ENCODE results near the gene FAM222B.
"Not testable (repeated sequence)": the region's sequence is repeated elsewhere in the genome, so short reads cannot be mapped to it uniquely, and the experiment has no call there.

FAM222B gene

DNA sequence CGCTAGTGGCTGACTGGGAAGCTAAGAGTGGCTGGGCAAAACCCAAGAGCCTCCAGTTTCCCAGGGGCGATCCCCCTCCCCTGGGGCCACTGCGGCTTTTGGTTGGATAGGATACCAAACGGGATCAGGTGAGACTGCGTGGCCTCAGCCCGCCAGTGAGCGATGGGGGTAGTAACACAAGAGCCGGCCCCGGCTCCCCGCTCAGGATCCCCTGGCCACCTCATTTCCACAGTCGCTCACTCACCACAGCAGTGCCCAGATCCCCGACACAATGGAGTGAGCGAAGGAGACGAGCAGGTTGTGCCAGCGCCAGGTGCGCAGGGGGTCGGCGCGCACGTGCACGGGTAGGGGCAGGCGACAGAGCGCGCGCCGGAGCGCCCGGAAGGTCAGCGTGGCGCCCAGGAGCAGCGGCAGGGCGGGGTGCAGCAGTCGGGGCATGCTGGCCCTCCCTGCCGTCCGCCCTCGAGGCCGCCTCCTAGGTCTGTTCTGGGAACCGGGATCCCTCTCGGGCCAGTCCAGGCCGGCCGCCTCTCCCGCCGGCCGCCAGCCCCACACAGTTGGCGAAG is 116.8 kb downstream of the FAM222B start:
- DNase-seq = peak; percentile 31

DNA sequence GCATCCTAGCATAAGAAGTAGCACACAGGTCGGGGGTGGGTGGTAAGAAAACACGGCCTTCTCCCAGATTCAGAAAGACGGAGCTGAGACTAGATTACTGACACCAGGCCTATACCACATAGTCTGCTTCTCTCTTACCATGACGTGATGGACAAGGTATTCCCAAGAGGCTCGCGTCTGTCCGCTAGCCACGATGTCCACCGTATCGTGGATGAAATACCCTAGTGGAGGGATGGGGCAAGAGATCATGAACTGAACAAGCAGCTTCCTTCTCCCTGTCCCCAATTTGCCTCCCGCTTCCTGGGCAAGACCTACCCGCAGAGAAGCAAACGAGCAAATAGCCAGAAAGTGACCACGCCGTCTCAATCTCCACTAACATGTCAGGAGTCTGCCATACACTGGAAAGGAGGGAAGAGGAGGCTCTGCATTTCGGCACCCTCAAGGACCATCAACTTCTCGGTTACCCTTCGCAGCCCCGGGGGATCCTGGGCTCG is 117.4 kb downstream of the FAM222B start:
- no peak for DNase-seq

DNA sequence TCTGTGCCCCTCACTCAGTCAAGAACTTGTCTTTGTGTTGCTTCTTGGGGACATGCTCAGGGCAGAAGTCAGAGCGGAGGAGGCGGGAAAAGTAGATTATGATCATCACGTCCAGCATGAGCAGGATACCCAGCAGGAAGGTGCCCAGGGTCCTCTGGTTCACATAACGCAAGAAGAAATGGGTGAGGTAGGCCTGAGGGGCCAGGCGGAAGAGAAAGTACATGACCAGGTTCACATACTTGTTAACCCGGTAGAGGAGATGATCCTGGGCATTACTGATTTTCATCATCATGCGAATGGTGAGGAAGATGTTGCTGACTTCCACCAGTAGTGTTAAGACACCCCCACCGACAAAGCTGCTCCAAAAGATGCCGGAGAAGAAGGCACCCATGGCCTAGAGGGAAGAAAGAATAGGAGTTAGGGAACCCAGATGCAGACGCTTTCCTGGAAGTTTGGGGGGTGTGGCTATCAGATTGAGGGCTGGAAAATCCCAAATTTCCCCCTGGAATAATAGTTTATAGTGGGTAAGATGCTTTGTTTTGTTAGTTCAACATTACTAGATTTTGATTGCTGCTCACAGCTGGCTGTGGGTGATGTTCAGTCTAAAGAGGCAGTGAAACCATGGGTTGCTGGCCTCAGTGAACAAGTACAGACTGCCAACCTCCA is 118.0 kb downstream of the FAM222B start:
- no peak for DNase-seq

DNA sequence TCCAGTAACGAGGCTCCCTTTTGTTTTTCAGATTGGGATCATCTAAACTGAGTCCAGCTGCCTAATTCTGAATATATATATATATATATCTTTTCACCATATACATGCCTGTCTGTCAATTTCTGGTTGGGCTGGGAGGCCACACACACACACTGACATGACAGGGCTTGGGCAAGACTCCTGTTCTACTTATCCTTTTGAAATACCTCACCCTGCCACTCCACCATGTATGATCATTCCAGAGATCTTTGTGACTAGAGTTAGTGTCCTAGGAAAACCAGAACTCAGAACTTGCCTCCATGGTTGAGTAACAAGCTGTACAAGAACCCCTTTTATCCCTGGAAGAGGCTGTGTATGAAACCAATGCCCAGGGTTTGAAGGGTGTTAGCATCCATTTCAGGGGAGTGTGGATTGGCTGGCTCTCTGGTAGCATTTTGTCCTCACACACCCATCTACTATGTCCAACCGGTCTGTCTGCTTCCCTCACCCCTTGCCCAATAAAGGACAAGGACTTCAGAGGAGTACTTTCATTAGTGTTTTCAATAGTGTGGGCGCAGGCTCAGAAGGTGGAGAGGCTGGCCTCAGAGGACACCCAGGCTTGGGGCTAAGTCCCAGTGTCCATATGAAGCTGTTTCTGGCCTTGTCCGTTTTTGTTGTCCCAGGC is 118.6 kb downstream of the FAM222B start:
- not testable (repeated sequence) for DNase-seq

DNA sequence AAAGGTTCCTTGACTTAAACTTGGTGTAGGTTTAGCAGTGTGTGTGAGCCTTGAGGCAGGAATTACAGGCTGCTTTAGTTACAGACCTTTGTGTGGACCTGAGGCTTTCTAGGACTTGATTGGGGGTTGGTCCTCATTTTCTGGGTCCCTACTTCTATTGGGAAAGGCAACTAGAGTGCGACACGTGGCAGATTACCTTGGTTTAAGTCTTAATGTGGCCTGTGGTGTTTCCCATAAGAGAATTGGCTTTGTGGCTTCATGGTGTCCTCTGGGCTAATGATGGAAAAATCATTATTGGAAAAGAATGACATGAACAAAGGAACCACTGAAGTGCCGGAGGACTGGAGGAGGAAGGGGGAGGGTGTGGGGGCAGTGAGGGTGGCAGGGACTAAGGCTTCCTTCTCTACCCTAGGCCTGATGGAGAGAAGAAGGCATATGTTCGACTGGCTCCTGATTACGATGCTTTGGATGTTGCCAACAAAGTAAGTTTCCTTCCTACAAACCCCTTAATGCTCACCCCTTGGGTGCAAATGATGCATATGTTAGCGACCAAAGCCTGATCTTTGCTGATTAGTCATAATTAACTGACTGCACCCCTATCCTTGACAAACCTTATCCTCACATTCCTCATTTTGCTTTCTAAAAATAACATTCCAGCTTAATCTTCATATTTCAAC is 119.3 kb downstream of the FAM222B start:
- no peak for DNase-seq

DNA sequence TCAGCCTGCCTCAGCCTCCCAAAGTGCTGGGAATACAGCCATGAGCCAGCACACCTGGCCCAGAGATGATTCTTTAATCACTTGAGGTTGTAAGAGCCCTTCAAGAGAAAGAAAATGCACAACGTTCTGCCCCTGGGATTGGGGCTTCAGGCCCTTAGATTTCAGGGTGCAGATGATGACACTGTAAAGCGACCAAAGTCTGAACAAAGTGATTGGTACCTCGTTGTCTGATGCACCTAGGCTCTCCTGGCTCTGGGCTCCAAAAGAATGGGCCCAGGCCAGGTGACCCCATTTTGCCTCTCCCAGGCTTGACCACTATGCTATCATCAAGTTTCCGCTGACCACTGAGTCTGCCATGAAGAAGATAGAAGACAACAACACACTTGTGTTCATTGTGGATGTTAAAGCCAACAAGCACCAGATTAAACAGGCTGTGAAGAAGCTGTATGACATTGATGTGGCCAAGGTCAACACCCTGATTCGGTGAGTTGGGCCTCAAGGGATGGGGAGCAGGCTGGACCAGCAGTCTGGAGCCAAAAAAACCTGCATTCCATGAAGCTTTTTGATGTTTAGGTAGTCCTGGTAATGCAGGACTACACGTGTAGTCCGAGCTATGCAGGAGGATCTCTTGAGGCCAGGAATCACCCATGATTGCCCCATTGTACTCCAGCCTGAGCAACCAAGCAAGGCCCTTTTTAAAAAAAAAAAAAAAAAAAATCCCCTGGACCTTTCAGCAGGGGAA is 120.0 kb downstream of the FAM222B start:
- no peak for DNase-seq

DNA sequence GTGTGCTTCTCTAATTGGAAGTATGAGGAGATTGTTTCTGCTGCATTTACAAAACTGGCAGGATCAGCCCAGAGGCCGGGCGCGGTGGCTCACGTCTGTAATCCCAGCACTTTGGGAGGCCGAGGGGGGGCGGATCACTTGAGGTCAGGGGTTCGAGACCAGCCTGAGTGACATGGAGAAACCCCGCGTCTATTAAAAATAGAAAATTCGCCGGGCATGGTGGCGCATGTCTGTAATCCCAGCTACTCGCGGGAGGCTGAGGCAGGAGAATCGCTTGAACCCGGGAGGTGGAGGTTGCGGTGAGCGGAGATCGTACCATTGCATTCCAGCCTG is 121.6 kb downstream of the FAM222B start:
- DNase-seq = not testable (repeated sequence)

DNA sequence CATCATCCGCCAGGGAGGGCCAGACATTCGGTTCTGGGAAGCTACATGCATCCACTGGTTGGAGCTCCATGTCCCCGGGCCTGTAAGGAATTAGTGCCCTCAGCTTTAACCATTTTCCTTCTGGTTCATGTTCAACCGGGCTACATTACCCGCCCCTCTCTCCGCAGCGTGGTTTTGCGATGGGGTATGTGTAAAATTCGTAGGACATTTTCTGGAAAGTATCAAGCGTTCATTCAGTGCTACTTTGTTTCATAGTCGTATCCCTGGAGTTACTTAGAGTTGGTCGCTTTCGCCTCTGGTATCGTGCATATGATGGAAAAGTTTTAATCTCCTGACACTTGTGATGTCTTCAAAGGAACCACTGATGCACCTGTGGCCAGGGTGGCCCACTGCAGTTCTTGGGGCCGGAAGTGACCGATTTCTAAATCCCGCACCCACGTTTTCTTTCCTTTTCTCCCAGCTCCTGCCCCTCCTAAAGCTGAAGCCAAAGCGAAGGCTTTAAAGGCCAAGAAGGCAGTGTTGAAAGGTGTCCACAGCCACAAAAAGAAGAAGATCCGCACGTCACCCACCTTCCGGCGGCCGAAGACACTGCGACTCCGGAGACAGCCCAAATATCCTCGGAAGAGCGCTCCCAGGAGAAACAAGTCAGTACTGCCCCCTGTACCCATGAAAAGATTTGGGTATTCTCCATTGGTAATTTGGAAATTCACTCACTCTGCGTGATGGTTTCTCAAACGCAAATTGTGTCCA is 122.2 kb downstream of the FAM222B start:
- DNase-seq = peak; percentile 36

DNA sequence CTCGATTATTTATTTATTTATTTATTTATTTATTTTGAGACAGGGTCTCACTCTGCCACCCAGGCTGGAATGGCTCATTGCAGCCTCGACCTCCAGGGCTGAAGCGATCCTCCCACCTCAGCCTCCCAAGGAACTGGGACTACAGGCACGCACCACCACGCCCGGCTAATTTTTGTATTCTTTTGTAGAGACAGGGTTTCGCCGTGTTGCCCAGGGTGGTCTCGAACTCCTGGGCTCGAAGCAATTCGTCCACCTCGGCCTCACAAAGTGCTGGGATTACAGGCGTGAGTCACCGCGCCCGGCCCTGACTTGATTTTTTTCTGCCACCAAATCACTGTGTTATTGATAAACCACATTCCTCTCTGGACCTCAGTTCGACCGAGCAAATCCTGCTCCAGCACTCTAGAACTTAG is 123.6 kb downstream of the FAM222B start:
- no peak for DNase-seq

DNA sequence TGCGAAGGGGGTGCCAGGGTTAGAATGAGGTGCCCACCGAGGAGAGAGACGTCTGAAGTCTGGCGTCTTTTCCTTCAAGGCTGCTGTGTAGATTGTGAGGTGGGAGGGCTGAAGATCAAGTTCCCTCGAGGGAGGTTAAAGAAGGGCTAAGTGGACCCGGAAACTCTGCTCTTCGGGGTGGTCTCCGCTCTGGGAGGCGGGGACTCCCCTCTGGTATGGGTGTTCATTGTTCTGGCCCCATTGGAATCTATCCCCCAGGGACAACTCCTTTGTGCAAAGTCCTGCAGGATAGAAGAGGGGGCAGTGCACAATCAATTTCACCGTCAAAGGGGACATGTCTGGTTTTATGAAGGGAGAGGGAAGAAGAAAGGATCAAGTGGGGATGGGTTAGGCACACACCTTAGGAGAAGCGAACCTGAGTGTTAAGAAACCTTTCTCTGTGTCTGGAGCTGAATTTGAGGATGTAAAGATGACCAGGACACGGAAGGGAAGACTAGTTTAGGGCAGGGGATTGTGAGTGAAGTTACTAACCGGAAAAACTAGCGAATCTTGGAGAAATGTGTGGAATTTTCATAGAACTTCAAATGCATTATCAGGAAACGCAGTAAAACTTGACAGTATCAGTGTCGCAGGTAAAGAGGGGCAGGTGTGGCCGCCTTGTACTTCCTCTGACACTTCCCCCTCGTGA is 124.1 kb downstream of the FAM222B start:
- DNase-seq = no peak

DNA sequence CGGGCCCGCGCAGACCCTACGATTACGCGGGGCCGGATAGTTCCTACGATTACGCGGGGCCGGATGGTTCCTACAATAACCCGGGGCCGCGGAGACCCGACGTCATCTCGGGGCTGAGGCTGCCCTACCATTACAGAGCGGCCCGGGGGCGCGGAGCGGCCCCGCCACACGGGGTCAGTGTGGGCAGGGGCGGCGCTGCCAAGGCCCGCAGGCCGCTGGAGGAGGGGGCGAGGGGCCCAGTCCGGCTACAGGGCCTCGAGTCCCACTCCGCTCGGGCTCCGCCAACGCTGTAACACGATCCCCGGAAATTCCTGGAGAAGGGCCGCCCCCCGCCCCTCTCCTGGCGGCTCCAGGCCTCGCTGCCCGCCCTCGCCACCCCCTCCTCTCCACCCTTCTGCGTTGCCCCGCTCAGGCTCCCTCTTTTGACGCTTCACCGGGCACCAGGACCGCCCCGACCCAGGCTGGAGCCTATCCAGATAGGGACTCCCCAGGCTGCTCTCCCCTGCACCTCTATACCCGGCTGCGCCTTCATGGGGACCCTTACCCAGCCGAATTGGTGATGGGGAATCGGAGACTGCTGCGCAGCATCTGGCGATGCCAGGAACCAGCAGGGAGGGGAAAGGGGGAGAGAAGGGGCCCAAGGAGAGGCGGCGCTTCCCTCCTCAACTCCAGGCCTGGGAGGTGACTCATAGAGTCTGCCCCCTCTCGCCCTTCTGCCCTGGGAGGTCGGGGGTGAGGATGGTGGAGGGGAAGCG is 124.8 kb downstream of the FAM222B start, which contains the start of gene RAB34:
TSS of gene RAB34 (minus strand) at position 291 of the 755 bp plus-strand sequence. CDS start 602 bp downstream, outside the sequence.
- DNase-seq = no peak

DNA sequence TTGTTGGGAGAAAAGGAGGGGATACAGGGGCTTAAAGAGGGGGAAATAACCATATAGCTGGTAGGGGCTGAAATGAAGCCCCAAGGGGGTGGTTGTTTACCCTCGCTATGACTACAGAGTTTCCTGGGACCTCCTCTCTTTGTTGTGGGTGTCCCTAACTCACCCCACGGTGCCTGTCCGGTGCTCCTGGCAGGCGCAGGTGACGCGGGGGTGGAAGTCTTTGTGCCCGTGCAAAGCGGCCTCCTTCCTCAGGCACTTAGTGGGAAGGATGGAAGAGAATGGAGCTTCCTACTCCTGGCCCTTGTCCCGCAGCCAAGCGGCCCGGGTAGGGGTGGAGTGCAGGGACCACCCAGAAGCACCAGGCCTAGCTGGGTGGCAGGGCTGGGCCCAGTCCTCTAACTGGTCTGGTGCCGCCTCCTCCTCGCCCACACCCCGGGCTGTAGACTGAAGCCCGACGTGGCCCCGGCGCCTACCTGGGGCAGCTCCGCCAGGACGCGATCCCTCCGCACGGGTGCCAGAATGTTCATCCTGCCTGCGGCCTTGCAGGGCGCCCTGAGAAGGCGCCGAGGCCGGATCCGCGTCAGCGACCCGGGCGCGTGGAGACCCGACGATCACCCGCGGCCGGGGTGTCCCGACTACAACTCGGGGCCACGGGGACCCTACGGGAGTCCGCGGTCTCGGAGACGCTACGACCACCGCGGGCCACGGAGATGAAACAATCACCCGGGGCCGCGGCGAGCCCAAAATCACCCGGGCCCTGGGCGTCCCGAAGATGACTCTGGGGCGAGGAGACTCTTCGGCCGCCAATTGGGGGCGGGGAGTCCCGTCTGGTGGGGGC is 125.6 kb downstream of the FAM222B start:
- DNase-seq = no peak

DNA sequence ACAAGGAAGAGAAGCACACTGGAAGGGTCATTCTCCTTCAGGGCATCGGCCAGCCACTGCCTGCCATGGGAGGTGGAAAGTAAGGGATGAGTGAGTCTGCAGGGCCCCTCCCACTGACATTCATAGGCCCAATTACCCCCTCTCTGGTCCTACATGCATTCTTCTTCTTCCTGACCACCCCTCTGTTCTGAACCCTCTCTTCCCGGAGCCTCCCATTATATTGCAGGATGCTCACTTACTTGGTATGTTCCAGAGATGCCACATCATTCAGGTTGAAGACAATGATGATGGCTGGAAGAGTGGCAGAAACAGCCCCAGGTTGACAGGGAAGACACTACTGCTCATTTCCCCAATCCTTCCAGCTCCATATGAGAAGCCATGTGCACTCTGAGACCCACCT is 127.4 kb downstream of the FAM222B start:
- no peak for DNase-seq

DNA sequence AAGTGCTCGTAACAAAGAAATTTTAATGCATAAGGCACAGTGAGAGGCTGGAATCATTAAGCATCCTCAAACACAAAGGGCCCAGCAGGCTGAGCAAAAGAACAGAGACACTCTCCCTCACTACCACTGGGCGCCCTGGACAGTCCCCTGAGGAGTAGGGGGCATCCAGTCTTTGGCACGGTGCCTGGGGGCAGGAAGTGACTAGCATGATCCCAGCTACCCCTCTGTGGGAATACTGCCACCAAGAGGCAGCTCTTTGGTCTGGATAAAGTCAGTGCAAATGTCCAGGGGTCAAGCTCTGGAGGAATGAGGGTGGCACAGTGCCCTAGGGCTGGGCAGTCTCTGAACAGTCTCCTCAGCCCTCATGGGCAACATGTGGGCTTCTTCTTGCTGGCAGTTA is 128.3 kb downstream of the FAM222B start:
- no peak for DNase-seq

DNA sequence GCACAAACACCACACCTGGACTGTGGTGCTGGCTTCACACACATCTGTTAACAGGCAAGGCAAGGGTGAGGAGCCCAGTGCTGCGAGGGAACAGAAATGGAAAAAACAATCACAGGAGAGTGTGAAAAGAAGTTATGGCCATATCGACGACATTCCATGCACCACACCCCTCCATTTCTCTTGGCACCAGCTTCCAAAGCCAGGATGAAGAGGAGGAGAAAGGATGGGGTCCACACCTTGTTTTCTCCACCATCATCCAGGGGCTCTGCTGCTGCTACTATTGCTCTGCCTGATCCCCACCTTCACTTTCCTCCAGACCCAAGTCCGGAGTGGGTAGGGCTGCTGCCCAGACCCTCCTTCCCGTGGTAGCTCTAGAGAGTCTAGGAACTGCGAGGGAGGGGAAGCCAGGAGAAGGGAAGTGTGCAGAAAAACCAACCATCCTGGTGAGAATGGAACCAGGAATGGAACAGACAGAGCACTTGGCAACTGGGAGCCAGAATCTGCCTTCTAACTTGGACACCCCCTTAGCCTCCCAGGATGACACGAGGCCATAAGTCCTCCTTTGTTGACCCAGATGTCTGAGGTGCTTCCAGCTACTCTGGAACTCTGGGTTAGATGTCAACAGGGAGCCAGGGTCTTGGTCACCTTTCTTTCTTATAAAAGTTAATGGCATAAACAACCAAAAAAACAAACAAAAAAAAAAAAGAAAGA is 129.7 kb downstream of the FAM222B start:
- no peak for DNase-seq

DNA sequence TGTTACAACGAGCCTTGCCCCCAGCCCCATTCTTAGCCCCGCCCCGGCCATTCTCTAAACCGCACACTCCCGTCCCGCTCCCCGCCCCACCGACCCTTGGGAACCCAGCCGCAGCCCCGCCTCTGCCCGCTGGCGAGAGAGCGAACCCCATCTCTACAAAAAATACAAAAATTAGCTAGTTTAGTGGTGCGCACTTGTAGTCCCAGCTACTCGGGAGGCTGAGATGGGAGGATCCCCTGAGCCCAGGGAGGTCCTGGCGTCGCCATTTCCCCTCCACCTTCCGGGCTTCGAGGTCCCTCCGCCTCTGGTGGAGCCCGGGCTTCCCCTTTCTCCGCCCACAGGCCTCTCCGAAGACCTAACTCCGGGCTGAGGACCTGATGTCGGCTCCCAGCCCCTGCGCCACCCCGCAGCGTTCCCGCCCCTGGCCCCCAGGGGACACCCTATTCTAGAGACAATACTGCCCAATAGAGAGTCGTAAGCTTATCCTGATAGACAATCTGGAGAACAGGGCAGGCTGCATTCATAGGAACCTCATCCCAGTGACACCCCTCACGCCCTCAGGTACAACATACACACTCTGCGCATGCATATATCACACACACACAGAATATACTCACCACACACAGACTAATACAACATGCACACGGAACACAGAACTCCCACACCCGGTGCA is 130.4 kb downstream of the FAM222B start:
- DNase-seq = peak; percentile 77

DNA sequence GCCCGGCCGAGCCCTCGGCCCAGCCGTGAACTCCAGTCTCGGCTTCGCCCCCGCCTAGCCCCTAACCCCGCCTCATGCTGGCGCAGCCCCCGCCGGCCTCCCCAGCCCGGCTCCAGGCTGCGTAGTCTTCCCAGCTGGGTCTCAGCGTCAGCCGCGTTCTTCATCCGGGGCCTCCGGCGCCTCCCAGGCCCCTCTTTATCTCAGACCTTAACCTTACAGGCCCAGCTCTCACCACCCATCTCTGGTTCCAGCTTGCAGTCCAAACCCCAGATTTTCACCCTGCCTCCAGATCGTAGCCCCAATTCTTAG is 130.9 kb downstream of the FAM222B start, which contains the start of gene PROCA1:
TSS of gene PROCA1 (minus strand) at position 166 of the 309 bp plus-strand sequence. CDS start 228 bp downstream, outside the sequence.
- DNase-seq = peak; percentile 39
